ENCODE measurements around the gene CXCR3.
"Not testable (repeated sequence)": the region's sequence is repeated elsewhere in the genome, so short reads cannot be mapped to it uniquely, and the experiment has no call there.

Gene CXCR3

GRCh38 chrX:71607488-71607887, 10.8 kb downstream of the CXCR3 start:
- no peak for DNase-seq

- no peak for DNase-seq
These were observed 11.6 kb downstream of the CXCR3 start for GRCh38 chrX:71606536-71607216.

- no peak for DNase-seq
These were observed 13.3 kb downstream of the CXCR3 start for GRCh38 chrX:71604796-71605568.

GRCh38 chrX:71604141-71604540, 14.2 kb downstream of the CXCR3 start:
- DNase-seq, result no peak

- no peak for DNase-seq
These were observed 14.7 kb downstream of the CXCR3 start for GRCh38 chrX:71603618-71604017.

- DNase-seq, result no peak
These were observed 18.3 kb downstream of the CXCR3 start for GRCh38 chrX:71599965-71600364.

- DNase-seq, result not testable (repeated sequence)
These were observed 25.1 kb downstream of the CXCR3 start for GRCh38 chrX:71593210-71593609.

- no peak for DNase-seq
These were observed 31.4 kb downstream of the CXCR3 start for GRCh38 chrX:71586929-71587328.

- DNase-seq, result no peak
These were observed 37.1 kb downstream of the CXCR3 start for GRCh38 chrX:71581210-71581609.

- no peak for DNase-seq
These were observed 38.3 kb downstream of the CXCR3 start for GRCh38 chrX:71579990-71580380.

- DNase-seq, result no peak
These were observed 38.9 kb downstream of the CXCR3 start for GRCh38 chrX:71579136-71579989.

- DNase-seq, result no peak
These were observed 39.8 kb downstream of the CXCR3 start, which contains the start of gene GCNA for GRCh38 chrX:71578253-71579135. TSS of gene GCNA (plus strand) at chrX:71578437. CDS start at chrX:71580822, 2,385 bp downstream.

- no peak for DNase-seq
These were observed 40.6 kb downstream of the CXCR3 start for GRCh38 chrX:71577682-71578081.

- DNase-seq, result no peak
These were observed 44.7 kb downstream of the CXCR3 start for GRCh38 chrX:71573590-71573989.

- peak; percentile 15 for DNase-seq
These were observed 46.9 kb downstream of the CXCR3 start for GRCh38 chrX:71571390-71571789.
